ENCODE results near the gene PIK3R6. TPM values are rescaled to one million over a fixed set of nuclear protein-coding genes. Genes with fewer than 3 reads are reported as not detected.

PIK3R6 gene
- total RNA-seq, 1 donor from 2014 or later = 4.5 TPM

GRCh38 chr17:8900207-8900606, 32.7 kb upstream of the PIK3R6 start:
- intact Hi-C loops (cut with micrococcal nuclease) = no loop called here
- Mint-ChIP-seq H3K36me3 (ENCODE audit: low read depth) (peaks cover 77% of the 10 kb centered on the region), H3K27me3 (no peaks in the 10 kb centered on the region), H3K4me3 (peak overlapping the region; percentile 61), H3K9me3 (no peaks in the 10 kb centered on the region), H3K27ac (peak overlapping the region; percentile 93), H3K4me1 (peaks cover 67% of the 10 kb centered on the region)
- no peak for DNase-seq

- H3K36me3 Mint-ChIP-seq (ENCODE audit: low read depth) = peaks cover 70% of the 10 kb centered on the region
- no peak for DNase-seq
- H3K9me3 Mint-ChIP-seq = no peaks in the 10 kb centered on the region
- H3K27ac Mint-ChIP-seq = peak overlapping the region; percentile 93
- H3K4me3 Mint-ChIP-seq = peak overlapping the region; percentile 69
- peaks cover 69% of the 10 kb centered on the region for H3K4me1 Mint-ChIP-seq
- intact Hi-C loops (cut with micrococcal nuclease) = loop anchor here (1.0 to 10.0 kb wide), 6 partner anchors 24 to 514 kb away; partner anchors contain the start of genes CCDC42, PIK3R5 and RPL26
- H3K27me3 Mint-ChIP-seq = no peaks in the 10 kb centered on the region
These were observed 31.2 kb upstream of the PIK3R6 start for GRCh38 chr17:8898636-8899035.

- Mint-ChIP-seq H3K4me3 (no peak overlapping the region), H3K27me3 (no peaks in the 10 kb centered on the region), H3K4me1 (peaks cover 69% of the 10 kb centered on the region), H3K27ac (peak overlapping the region; percentile 36), H3K9me3 (no peaks in the 10 kb centered on the region), H3K36me3 (ENCODE audit: low read depth) (peaks cover 69% of the 10 kb centered on the region)
- intact Hi-C loops (cut with micrococcal nuclease) = loop anchor here (2.0 to 10.0 kb wide), 4 partner anchors 43 to 513 kb away; partner anchors contain the start of genes CCDC42 and RPL26
- no peak for DNase-seq
These were observed 30.7 kb upstream of the PIK3R6 start for GRCh38 chr17:8898126-8898525.

DNA sequence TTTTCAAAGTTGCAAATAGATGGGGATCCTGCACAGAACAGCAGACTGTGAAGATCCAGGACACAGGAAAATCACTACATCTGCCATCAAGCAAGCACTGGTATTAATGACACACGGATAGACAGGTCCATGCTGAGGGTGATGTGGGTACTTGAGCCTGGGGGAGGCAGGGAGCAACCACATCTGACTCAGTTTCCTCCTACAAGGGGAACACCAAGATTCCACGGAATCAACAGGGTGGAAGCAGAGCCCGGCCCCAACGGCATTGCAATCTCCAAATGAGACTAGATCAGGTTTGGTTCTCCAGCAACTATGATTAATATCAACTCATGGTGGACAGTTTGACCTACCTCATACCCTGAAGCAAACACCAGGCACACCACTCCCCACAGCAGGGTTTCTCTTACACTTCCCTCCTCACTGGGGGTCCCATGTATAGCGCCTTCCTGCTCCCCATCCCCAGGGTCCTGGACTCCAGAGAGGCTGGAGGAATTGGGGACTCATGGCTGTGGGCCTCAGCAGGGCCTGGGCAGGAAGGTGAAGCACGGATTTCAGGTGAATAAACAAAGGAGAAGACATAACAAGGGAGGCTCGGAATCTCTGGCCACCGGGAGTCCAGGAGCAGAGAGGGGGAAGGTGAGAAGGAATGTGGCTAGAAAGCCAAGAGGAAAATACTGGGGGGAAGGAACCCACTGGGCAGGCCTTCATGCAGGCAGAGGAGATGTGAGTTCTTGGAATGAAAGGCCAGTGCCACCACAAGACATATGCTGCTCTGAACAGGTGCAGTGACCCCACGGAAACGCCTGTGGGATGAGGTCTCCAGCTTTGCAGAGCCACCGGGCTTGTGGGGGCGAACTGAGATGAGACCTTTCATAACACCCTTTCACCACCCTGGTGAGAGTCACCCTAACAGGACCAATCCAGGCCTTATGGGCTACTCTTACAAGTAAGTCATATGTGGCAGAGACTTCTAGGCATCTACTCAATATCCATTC, 29.5 kb upstream of the PIK3R6 start:
- H3K9me3 Mint-ChIP-seq = no peaks in the 10 kb centered on the region
- peaks cover 73% of the 10 kb centered on the region for H3K36me3 Mint-ChIP-seq (ENCODE audit: low read depth)
- no peak overlapping the region for H3K4me3 Mint-ChIP-seq
- peaks cover 81% of the 10 kb centered on the region for H3K4me1 Mint-ChIP-seq
- H3K27ac Mint-ChIP-seq = peak overlapping the region; percentile 36
- intact Hi-C loops (cut with micrococcal nuclease) = loop anchor here (10.0 kb wide), 3 partner anchors 112 to 512 kb away; partner anchors contain the start of genes CCDC42 and RPL26
- no peaks in the 10 kb centered on the region for H3K27me3 Mint-ChIP-seq
- no peak for DNase-seq

- peak overlapping the region; percentile 23 for H3K27ac Mint-ChIP-seq
- H3K4me3 Mint-ChIP-seq = no peak overlapping the region
These were observed 28.6 kb upstream of the PIK3R6 start for GRCh38 chr17:8896087-8896486.

GRCh38 chr17:8894673-8895578, 27.5 kb upstream of the PIK3R6 start:
- Mint-ChIP-seq H3K4me3 (no peak overlapping the region), H3K27me3 (no peaks in the 10 kb centered on the region), H3K4me1 (peaks cover 65% of the 10 kb centered on the region), H3K9me3 (no peaks in the 10 kb centered on the region), H3K27ac (peak overlapping the region; percentile 16), H3K36me3 (ENCODE audit: low read depth) (peaks cover 65% of the 10 kb centered on the region)
- peak; percentile 83 for DNase-seq
- intact Hi-C loops (cut with micrococcal nuclease) = loop anchor here (2.0 to 10.0 kb wide), 4 partner anchors 36 to 510 kb away; partner anchors contain the start of genes CCDC42 and RPL26

More at GRCh38 chr17:8896087-8896486, 28.6 kb upstream of the PIK3R6 start:
- Mint-ChIP-seq H3K36me3 (ENCODE audit: low read depth) (peaks cover 70% of the 10 kb centered on the region), H3K9me3 (no peaks in the 10 kb centered on the region), H3K4me1 (peaks cover 75% of the 10 kb centered on the region), H3K27me3 (no peaks in the 10 kb centered on the region)
- no peak for DNase-seq
- intact Hi-C loops (cut with micrococcal nuclease) = loop anchor here (10.0 kb wide), 3 partner anchors 111 to 511 kb away; partner anchors contain the start of genes CCDC42 and RPL26

GRCh38 chr17:8894202-8894671, 26.8 kb upstream of the PIK3R6 start:
- Mint-ChIP-seq H3K27me3 (no peaks in the 10 kb centered on the region), H3K27ac (peak overlapping the region; percentile 16), H3K4me3 (no peak overlapping the region), H3K36me3 (ENCODE audit: low read depth) (peaks cover 66% of the 10 kb centered on the region), H3K4me1 (peaks cover 61% of the 10 kb centered on the region), H3K9me3 (no peaks in the 10 kb centered on the region)
- no peak for DNase-seq
- intact Hi-C loops (cut with micrococcal nuclease) = loop anchor here (2.0 to 10.0 kb wide), 4 partner anchors 35 to 509 kb away; partner anchors contain the start of genes CCDC42 and RPL26

- Mint-ChIP-seq H3K27me3 (no peaks in the 10 kb centered on the region), H3K4me3 (no peak overlapping the region), H3K4me1 (peaks cover 56% of the 10 kb centered on the region), H3K9me3 (no peaks in the 10 kb centered on the region), H3K27ac (no peak overlapping the region), H3K36me3 (ENCODE audit: low read depth) (peaks cover 65% of the 10 kb centered on the region)
- no peak for DNase-seq
- intact Hi-C loops (cut with micrococcal nuclease) = loop anchor here (2.0 to 10.0 kb wide), 4 partner anchors 35 to 509 kb away; partner anchors contain the start of genes CCDC42 and RPL26
These were observed 26.2 kb upstream of the PIK3R6 start for GRCh38 chr17:8893621-8894201.

DNA sequence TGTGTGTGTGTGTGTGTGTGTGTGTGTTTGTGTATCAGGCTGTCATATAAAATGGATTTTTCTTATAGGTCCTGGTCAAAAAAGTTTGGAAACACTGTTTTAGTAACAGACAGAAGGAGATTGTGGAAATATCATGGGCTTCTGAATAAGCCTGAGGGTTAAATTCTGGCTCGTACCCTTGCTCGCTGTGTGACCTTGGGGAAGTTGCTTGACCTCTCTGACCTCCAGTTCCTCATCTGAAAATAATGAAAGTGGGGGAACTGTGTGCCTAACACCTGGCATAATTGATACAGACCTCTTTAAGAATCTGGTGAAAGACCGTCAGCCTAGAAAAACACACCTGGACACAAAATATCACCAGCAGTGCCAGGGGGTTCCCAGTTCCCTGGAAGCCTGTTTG, 25.6 kb upstream of the PIK3R6 start:
- Mint-ChIP-seq H3K4me1 (peaks cover 49% of the 10 kb centered on the region), H3K27ac (peak overlapping the region; percentile 56), H3K36me3 (ENCODE audit: low read depth) (peaks cover 61% of the 10 kb centered on the region), H3K27me3 (no peaks in the 10 kb centered on the region), H3K9me3 (no peaks in the 10 kb centered on the region), H3K4me3 (no peak overlapping the region)
- no peak for DNase-seq
- intact Hi-C loops (cut with micrococcal nuclease) = loop anchor here (10.0 kb wide), 3 partner anchors 108 to 508 kb away; partner anchors contain the start of genes CCDC42 and RPL26

- intact Hi-C loops (cut with micrococcal nuclease) = loop anchor here (10.0 kb wide), 3 partner anchors 108 to 508 kb away; partner anchors contain the start of genes CCDC42 and RPL26
- H3K9me3 Mint-ChIP-seq = no peaks in the 10 kb centered on the region
- H3K4me1 Mint-ChIP-seq = peaks cover 42% of the 10 kb centered on the region
- H3K36me3 Mint-ChIP-seq (ENCODE audit: low read depth) = peaks cover 59% of the 10 kb centered on the region
- DNase-seq = no peak
- H3K27ac Mint-ChIP-seq = peak overlapping the region; percentile 56
- H3K4me3 Mint-ChIP-seq = no peak overlapping the region
- H3K27me3 Mint-ChIP-seq = no peaks in the 10 kb centered on the region
These were observed 24.8 kb upstream of the PIK3R6 start for GRCh38 chr17:8892338-8892690.

DNA sequence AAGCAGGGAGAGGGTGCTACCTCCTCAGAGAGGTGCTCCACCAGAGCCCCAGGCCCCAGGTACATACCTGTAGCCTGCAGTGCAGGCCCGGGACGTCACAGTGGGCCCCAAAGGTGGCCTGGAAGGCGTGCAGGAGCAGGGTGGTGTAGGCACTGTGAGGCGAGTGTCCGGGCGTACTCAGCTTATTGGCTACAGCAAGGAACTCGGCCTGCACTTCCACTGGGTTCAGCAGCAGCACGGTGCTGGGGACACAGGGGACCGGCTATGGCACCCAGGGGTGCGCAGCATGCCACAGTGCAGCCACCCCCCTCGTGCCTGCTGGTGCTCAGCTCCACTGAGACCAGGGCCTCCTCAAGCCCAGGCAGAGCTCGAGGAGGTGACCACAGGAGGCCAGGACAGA, 23.2 kb upstream of the PIK3R6 start:
- intact Hi-C loops (cut with micrococcal nuclease) = loop anchor here (10.0 kb wide), 3 partner anchors 106 to 506 kb away; partner anchors contain the start of genes CCDC42 and RPL26
- Mint-ChIP-seq H3K4me1 (peaks cover 26% of the 10 kb centered on the region), H3K4me3 (no peak overlapping the region), H3K36me3 (ENCODE audit: low read depth) (peaks cover 60% of the 10 kb centered on the region), H3K27me3 (no peaks in the 10 kb centered on the region), H3K9me3 (no peaks in the 10 kb centered on the region), H3K27ac (no peak overlapping the region)
- DNase-seq = no peak

GRCh38 chr17:8889458-8890210, 22.2 kb upstream of the PIK3R6 start:
- DNase-seq = no peak
- Mint-ChIP-seq H3K27me3 (no peaks in the 10 kb centered on the region), H3K4me3 (no peak overlapping the region), H3K9me3 (no peaks in the 10 kb centered on the region), H3K36me3 (ENCODE audit: low read depth) (peaks cover 57% of the 10 kb centered on the region), H3K27ac (no peak overlapping the region), H3K4me1 (peaks cover 17% of the 10 kb centered on the region)
- intact Hi-C loops (cut with micrococcal nuclease) = loop anchor here (10.0 kb wide), 3 partner anchors 105 to 505 kb away; partner anchors contain the start of genes CCDC42 and RPL26
